PC-9 (cell line): ENCODE measurements around the gene CFI. TPM values are rescaled to one million over a fixed set of nuclear protein-coding genes. Genes with fewer than 3 reads are reported as not detected.

Experiments used
- BruUV-seq: library from RNA; stranded (reverse); fragments of 400-500 nt; replicated peaks from 2 replicates; lab custom pipeline; 2021; lab: Mats Ljungman, UMichigan
- CTCF ChIA-PET: fragments of 300-600 bp; sonication (Branson Sonifier 250); formaldehyde crosslinking; loops from one replicate; lab custom pipeline; 2022; ENCODE audit warnings: antibody characterized with exemption; lab: Charles Lee
- POLR2A ChIA-PET: fragments of 300-600 bp; sonication (Branson Sonifier 250); formaldehyde crosslinking; loops from one replicate; lab custom pipeline; 2022; ENCODE audit warnings: antibody characterized with exemption; ENCODE audit not compliant: unreplicated experiment; lab: Charles Lee
- DNase-seq, 2 experiments: peaks; one replicate each; pipeline versions ENCODE4 v3.0.0 to v3.0.0-alpha.2; 2015 to 2022; ENCODE audit warnings: mixed read lengths in 1 of 2
- H2AFZ ChIP-seq: fragments of 200-600 bp; sonication (generic); 2 replicates; pipeline ENCODE4 v1.8.1; 2017; ENCODE audit warnings: antibody characterized with exemption
- H3F3A ChIP-seq: fragments of 200-600 bp; sonication (generic); 2 replicates; pipeline ENCODE4 v1.8.1; 2017; ENCODE audit warnings: antibody characterized with exemption, mild to moderate bottlenecking, low read depth; ENCODE audit not compliant: insufficient read depth
- H3K27ac ChIP-seq: fragments of 200-600 bp; sonication (generic); 2 replicates; pipeline ENCODE4 v1.6.1; 2016; ENCODE audit warnings: mixed run types
- H3K27me3 ChIP-seq: fragments of 200-600 bp; sonication (generic); 2 replicates; pipeline ENCODE4 v1.6.1; 2016; ENCODE audit warnings: low read depth, mixed run types; ENCODE audit not compliant: insufficient read depth
- H3K36me3 ChIP-seq: fragments of 200-600 bp; sonication (generic); 2 replicates; pipeline ENCODE4 v1.6.1; 2016; ENCODE audit warnings: low read depth, mixed run types
- H3K4me1 ChIP-seq: fragments of 200-600 bp; sonication (generic); replicated peaks from 2 replicates; pipeline ENCODE4 v1.6.1; 2016; ENCODE audit warnings: mixed run types; ENCODE audit not compliant: insufficient read depth
- H3K4me2 ChIP-seq: fragments of 200-600 bp; sonication (generic); 2 replicates; pipeline ENCODE4 v1.6.1; 2017; ENCODE audit warnings: mixed run types
- H3K4me3 ChIP-seq: fragments of 200-600 bp; sonication (generic); 2 replicates; pipeline ENCODE4 v1.6.1; 2016; ENCODE audit warnings: mixed run types
- H3K79me2 ChIP-seq: fragments of 200-600 bp; sonication (generic); 2 replicates; pipeline ENCODE4 v1.6.1; 2017; ENCODE audit warnings: low read depth, mixed run types
- H3K9me2 ChIP-seq: fragments of 200-600 bp; sonication (generic); 2 replicates; pipeline ENCODE4 v1.8.1; 2017; ENCODE audit warnings: mild to moderate bottlenecking; ENCODE audit not compliant: insufficient read depth
- H3K9me3 ChIP-seq: fragments of 200-600 bp; sonication (generic); 2 replicates; pipeline ENCODE4 v1.8.1; 2016; ENCODE audit warnings: low read depth; ENCODE audit not compliant: insufficient read depth
- H4K20me1 ChIP-seq: fragments of 200-600 bp; sonication (generic); 2 replicates; pipeline ENCODE4 v1.8.1; 2017; ENCODE audit not compliant: insufficient read depth
- EZH2 ChIP-seq: fragments of 200-600 bp; sonication (generic); IDR thresholded peaks from 2 replicates; pipeline ENCODE4 v1.8.0; 2017; ENCODE audit warnings: antibody characterized with exemption, low read depth
- intact Hi-C: fragments of 100-400 bp; cut with micrococcal nuclease; formaldehyde crosslinking; loops from one replicate; pipeline ENCODE4 v1.10.0; 2022; ENCODE audit not compliant: unreplicated experiment
- total RNA-seq: library from RNA; stranded (reverse); gene quantifications from 2 replicates; pipeline ENCODE4 v1.2.3, GENCODE V29; 2021
- TF ChIP-seq, protein P1 (sequence below): fragments of 200-600 bp; sonication (generic); conservative IDR thresholded peaks from 2 replicates; pipeline ENCODE4 v1.6.1; 2017; ENCODE audit warnings: mixed run types, antibody characterized with exemption, mild to moderate bottlenecking, moderate library complexity

The CFI gene
- total RNA-seq, 1 experiment from 2014 or later, result 2.2 TPM

DNA sequence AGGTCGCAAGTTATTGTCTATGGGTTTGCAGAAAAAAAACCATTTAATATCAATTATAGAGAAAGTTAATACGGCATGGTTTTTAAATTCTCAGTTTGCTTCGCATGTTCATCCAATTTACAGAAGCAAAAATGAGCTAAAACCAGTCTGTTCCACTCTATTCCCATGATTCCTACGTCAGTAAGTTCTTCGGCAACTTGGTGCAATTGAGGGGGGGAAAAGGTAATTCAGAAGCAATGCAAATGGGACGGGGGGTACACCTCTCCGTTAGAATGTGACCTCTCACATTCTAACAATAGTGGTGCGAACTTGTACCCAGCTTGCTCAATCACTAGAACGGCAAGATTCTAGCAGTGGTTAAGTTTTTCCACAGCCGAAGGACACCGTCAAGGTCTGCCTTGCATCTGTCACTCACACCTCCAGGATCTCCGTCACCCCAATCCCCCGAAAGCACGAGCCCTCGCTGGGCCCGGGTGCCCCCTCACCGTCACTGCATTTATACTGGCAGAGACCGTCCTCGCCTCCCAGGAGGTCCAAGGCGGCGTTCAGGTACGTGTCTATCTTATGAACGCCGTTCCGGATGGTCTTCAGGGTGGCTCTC, 72.6 kb downstream of the CFI start:
- Histone ChIP-seq H3K4me3 (peak overlapping the region; percentile 78), H2AFZ (peak overlapping the region; percentile 96), H3K4me2 (peak overlapping the region; percentile 98), H3K27me3 (no peaks in the 10 kb centered on the region), H3F3A (peaks cover 8% of the 10 kb centered on the region; the same call in 1 of the 2 replicates), H3K36me3 (no peaks in the 10 kb centered on the region), H3K79me2 (peaks cover 46% of the 10 kb centered on the region), H4K20me1 (no peaks in the 10 kb centered on the region), H3K9me3 (no peaks in the 10 kb centered on the region), H3K27ac (peak overlapping the region; percentile 74), H3K9me2 (no peaks in the 10 kb centered on the region), H3K4me1 (peaks cover 9% of the 10 kb centered on the region)
- CTCF ChIA-PET, result no interaction called here
- TF ChIP-seq, protein P1, sequence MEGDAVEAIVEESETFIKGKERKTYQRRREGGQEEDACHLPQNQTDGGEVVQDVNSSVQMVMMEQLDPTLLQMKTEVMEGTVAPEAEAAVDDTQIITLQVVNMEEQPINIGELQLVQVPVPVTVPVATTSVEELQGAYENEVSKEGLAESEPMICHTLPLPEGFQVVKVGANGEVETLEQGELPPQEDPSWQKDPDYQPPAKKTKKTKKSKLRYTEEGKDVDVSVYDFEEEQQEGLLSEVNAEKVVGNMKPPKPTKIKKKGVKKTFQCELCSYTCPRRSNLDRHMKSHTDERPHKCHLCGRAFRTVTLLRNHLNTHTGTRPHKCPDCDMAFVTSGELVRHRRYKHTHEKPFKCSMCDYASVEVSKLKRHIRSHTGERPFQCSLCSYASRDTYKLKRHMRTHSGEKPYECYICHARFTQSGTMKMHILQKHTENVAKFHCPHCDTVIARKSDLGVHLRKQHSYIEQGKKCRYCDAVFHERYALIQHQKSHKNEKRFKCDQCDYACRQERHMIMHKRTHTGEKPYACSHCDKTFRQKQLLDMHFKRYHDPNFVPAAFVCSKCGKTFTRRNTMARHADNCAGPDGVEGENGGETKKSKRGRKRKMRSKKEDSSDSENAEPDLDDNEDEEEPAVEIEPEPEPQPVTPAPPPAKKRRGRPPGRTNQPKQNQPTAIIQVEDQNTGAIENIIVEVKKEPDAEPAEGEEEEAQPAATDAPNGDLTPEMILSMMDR, result no peak
- no peak for TF ChIP-seq EZH2
- peak in 1 of 2 experiments; percentile 35 for DNase-seq
- POLR2A ChIA-PET, result interaction anchor here (0.8 to 1.3 kb wide), 2 partner anchors 26 to 805 kb away, joined by 3 to 9 read pairs; partner anchors contain the start of gene CASP6
- intact Hi-C loops, result no loop called here
- BruUV-seq, result TSS peak; percentile 36

DNA sequence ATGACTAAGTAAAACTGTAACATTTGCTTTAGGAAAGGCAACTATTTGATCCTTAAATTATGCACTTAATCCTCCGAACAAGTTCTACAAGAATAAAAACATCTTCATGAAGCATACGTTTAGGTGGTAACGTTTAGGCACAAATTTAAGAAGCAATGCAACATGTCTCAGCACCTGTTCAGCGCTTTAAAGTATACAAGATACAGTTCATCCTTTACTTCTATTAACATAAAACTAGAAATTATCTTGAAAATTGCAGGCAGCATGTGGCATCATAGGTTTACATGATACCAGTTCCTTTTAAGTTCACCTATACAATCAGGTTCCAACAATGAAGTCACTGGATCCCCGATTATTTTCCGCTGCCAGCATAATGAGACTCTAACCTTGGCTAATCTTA, 73.4 kb downstream of the CFI start:
- H3K4me1 ChIP-seq, result peaks cover 9% of the 10 kb centered on the region
- peaks cover 48% of the 10 kb centered on the region for H3K79me2 ChIP-seq
- no peaks in the 10 kb centered on the region for H3K9me3 ChIP-seq
- H3F3A ChIP-seq, result peaks cover 8% of the 10 kb centered on the region; the same call in 1 of the 2 replicates
- TF ChIP-seq, protein P1, result no peak
- TF ChIP-seq EZH2, result no peak
- ChIA-PET CTCF (no interaction called here), POLR2A (no interaction called here)
- H3K27me3 ChIP-seq, result no peaks in the 10 kb centered on the region
- no peaks in the 10 kb centered on the region for H3K9me2 ChIP-seq
- no peaks in the 10 kb centered on the region for H4K20me1 ChIP-seq
- peak overlapping the region; percentile 78 for H3K4me3 ChIP-seq
- peak overlapping the region; percentile 74 for H3K27ac ChIP-seq
- no TSS peak for BruUV-seq
- DNase-seq, result peak in 1 of 2 experiments; percentile 34
- intact Hi-C loops, result no loop called here
- peak overlapping the region; percentile 98 for H3K4me2 ChIP-seq
- no peaks in the 10 kb centered on the region for H3K36me3 ChIP-seq
- H2AFZ ChIP-seq, result peak overlapping the region; percentile 96

DNA sequence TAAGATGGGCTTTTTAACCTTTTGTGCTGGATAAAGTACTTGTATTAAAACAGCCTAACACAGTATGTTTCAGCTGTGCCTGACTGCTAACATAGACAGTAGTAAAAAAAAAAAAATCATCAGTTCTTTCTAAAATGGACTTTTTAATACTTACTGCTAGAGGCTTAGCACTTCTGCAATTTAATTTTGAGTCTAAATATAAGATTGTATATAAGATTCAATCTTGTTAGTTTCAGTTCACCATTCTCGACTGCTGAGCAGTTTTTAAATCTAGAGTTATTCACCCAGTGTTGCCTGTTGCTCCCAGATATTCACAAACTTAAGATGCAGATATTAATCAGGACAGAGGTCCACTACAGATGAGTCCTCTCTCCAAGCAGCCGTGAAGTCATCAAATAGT, 78.7 kb downstream of the CFI start:
- CTCF ChIA-PET, result no interaction called here
- H3K9me3 ChIP-seq, result no peaks in the 10 kb centered on the region
- POLR2A ChIA-PET, result no interaction called here
- no peak for DNase-seq
- BruUV-seq, result no TSS peak
- no peaks in the 10 kb centered on the region for H4K20me1 ChIP-seq
- no peak overlapping the region for H3K4me2 ChIP-seq
- peaks cover 9% of the 10 kb centered on the region for H3K4me1 ChIP-seq
- no peak overlapping the region for H2AFZ ChIP-seq
- H3K27ac ChIP-seq, result no peak overlapping the region
- H3K27me3 ChIP-seq, result no peaks in the 10 kb centered on the region
- H3F3A ChIP-seq, result no peaks in the 10 kb centered on the region
- H3K36me3 ChIP-seq, result no peaks in the 10 kb centered on the region
- intact Hi-C loops, result no loop called here
- TF ChIP-seq EZH2, result no peak
- TF ChIP-seq, protein P1, result no peak
- no peaks in the 10 kb centered on the region for H3K9me2 ChIP-seq
- H3K4me3 ChIP-seq, result no peak overlapping the region
- peaks cover 58% of the 10 kb centered on the region for H3K79me2 ChIP-seq
